ENCODE measurements around the gene SFSWAP. TPM values are rescaled to one million over a fixed set of nuclear protein-coding genes. Genes with fewer than 3 reads are reported as not detected.

The SFSWAP gene
- total and polyA plus RNA-seq, 2 experiments from 2014 or later, result 21.4 to 25.1 TPM

DNA sequence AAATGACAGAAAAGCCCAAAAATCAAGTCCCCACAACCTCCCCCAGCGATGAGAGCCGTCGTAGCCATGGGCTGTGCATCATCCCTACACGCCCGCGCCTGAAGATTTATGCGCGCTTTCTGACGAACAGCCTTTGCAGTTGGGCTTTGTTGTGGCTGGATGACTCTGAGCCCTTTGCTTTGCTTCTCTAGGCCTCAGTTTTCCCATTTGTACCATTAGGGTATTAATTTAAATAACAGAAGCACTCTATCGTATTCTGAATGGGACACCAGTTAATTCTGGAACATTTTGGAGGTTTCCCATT is 24.2 kb downstream of the SFSWAP start:
- H3K27me3 ChIP-seq, result no peaks in the 10 kb centered on the region
- no peaks in the 10 kb centered on the region for H3K79me2 ChIP-seq
- H3K4me1 ChIP-seq (ENCODE audit: insufficient read depth), result no peaks in the 10 kb centered on the region
- TF ChIP-seq, protein P1, sequence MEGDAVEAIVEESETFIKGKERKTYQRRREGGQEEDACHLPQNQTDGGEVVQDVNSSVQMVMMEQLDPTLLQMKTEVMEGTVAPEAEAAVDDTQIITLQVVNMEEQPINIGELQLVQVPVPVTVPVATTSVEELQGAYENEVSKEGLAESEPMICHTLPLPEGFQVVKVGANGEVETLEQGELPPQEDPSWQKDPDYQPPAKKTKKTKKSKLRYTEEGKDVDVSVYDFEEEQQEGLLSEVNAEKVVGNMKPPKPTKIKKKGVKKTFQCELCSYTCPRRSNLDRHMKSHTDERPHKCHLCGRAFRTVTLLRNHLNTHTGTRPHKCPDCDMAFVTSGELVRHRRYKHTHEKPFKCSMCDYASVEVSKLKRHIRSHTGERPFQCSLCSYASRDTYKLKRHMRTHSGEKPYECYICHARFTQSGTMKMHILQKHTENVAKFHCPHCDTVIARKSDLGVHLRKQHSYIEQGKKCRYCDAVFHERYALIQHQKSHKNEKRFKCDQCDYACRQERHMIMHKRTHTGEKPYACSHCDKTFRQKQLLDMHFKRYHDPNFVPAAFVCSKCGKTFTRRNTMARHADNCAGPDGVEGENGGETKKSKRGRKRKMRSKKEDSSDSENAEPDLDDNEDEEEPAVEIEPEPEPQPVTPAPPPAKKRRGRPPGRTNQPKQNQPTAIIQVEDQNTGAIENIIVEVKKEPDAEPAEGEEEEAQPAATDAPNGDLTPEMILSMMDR (IDR thresholded peaks at IDR 0.05; ENCODE audit: poor library complexity), result no peak
- H2AFZ ChIP-seq, result no peak overlapping the region
- H3K27ac ChIP-seq, result no peak overlapping the region
- no peaks in the 10 kb centered on the region for H4K20me1 ChIP-seq (ENCODE audit: insufficient read depth, poor library complexity, severe bottlenecking)
- 97% methylated on average over 10 of the region's 10 CpGs for WGBS (ENCODE audit: low lambda C conversion rate, missing lambda C conversion rate)
- H3K9me3 ChIP-seq (ENCODE audit: low read depth), result no peaks in the 10 kb centered on the region
- H3K9me2 ChIP-seq (replicated peaks; ENCODE audit: insufficient read depth), result no peaks in the 10 kb centered on the region
- no peak for DNase-seq (ENCODE audit: low spot score)
- no peaks in the 10 kb centered on the region for H3K36me3 ChIP-seq (replicated peaks; ENCODE audit: insufficient read depth, low read depth)
- no peak overlapping the region for H3K4me3 ChIP-seq
- H3K4me2 ChIP-seq, result no peak overlapping the region

DNA sequence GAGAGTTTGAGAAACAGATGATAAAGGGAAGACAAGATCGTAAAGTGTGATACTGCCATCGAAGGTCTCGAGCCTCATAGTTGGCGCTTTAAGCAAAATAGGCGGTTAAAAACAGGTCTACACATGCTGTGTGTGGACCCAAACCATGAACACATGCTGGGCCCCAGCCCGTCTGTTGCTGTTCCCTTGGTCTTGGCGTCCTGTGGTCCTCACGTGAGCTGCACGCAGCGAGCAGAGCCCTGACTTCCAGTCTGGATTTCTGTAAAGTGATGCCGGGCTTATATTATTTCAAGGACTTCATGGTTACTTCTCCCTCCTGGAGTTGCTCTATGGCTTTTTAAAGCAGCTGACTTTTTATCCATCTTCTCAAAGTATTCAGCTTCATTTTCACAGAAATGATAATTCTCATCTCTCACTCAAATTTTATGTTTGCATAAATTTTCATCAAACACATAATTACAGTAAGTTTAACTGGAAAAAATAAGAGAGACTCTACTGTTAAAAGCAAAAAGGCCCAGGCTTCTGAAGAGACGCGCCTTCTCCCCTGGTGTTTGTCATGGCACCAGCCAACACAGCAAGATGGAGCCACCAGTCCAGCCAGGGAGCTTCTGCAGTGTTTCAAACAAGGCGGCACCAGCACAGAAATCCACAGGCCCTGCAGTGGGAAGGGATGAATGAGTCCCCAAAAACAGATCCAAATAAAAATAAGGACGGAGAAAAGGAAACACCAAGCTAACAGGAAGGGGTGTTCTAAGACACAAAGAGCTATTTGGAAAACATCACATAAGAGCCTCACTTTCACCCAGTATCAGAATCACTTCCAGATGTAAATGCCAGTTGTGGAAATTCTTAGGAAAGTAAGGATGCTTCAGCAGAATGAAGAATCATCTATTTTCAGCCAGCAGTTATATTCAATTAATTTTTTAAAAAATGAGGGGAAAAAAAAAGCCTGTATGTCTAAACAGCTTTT is 24.9 kb downstream of the SFSWAP start:
- Histone ChIP-seq H3K4me1 (ENCODE audit: insufficient read depth) (no peaks in the 10 kb centered on the region), H3K79me2 (no peaks in the 10 kb centered on the region), H3K27me3 (no peaks in the 10 kb centered on the region), H2AFZ (no peak overlapping the region), H3K9me2 (replicated peaks; ENCODE audit: insufficient read depth) (no peaks in the 10 kb centered on the region), H3K4me3 (no peak overlapping the region), H3K9me3 (ENCODE audit: low read depth) (no peaks in the 10 kb centered on the region), H3K36me3 (replicated peaks; ENCODE audit: insufficient read depth, low read depth) (no peaks in the 10 kb centered on the region), H3K27ac (no peak overlapping the region), H4K20me1 (ENCODE audit: insufficient read depth, poor library complexity, severe bottlenecking) (no peaks in the 10 kb centered on the region), H3K4me2 (no peak overlapping the region)
- 96% methylated on average over 15 of the region's 15 CpGs for WGBS (ENCODE audit: low lambda C conversion rate, missing lambda C conversion rate)
- TF ChIP-seq EZH2 (IDR thresholded peaks at IDR 0.05; ENCODE audit: borderline replicate concordance), result no peak
- no peak for TF ChIP-seq EZH2phosphoT487 (IDR thresholded peaks at IDR 0.05; ENCODE audit: low read depth, severe bottlenecking, unreplicated experiment)
- TF ChIP-seq, protein P1 (IDR thresholded peaks at IDR 0.05; ENCODE audit: poor library complexity), result no peak
- no peak for DNase-seq (ENCODE audit: low spot score)

DNA sequence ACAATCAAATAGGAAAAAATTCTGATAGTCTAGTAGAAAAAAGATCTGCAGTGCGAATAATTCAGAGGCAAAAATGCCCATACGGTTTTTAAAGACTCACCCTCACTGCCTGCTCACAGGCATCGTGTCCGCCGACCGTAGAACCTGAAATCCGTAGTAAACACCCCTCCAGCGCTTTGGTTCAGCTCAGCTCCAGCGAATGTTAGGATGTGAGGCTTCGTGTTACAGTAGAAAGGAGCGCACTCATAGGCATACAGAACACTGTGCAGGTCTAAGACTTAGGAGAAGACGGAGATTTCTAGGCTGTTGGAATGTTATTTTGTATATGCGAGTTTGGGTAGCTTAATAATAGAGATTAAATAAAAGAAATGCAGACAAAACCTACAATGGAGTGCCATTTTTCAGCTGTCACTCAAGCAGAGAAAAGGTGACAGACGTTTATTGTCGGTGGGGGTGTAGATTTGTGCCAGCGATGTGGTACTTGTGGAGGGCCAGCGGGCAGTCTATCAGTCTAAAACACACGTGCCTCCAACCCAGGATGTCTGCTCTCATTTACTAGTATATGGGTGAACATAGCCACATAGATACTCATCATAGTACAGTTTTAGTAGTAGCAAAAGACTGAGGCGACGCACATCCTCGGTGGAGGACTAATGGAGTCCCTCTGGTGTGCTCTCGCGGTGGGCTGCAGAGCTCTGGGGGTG is 25.7 kb downstream of the SFSWAP start:
- Histone ChIP-seq H2AFZ (no peak overlapping the region), H3K9me2 (replicated peaks; ENCODE audit: insufficient read depth) (no peaks in the 10 kb centered on the region), H3K36me3 (replicated peaks; ENCODE audit: insufficient read depth, low read depth) (no peaks in the 10 kb centered on the region), H4K20me1 (ENCODE audit: insufficient read depth, poor library complexity, severe bottlenecking) (no peaks in the 10 kb centered on the region), H3K4me3 (no peak overlapping the region), H3K27ac (peak overlapping the region; percentile 53), H3K9me3 (ENCODE audit: low read depth) (no peaks in the 10 kb centered on the region), H3K4me1 (ENCODE audit: insufficient read depth) (no peaks in the 10 kb centered on the region), H3K27me3 (no peaks in the 10 kb centered on the region), H3K79me2 (no peaks in the 10 kb centered on the region), H3K4me2 (no peak overlapping the region)
- TF ChIP-seq EZH2 (IDR thresholded peaks at IDR 0.05; ENCODE audit: borderline replicate concordance) (no peak), EZH2phosphoT487 (IDR thresholded peaks at IDR 0.05; ENCODE audit: low read depth, severe bottlenecking, unreplicated experiment) (no peak)
- TF ChIP-seq, protein P1 (IDR thresholded peaks at IDR 0.05; ENCODE audit: poor library complexity), result no peak
- no peak for DNase-seq (ENCODE audit: low spot score)
- 93% methylated on average over 23 of the region's 23 CpGs for WGBS (ENCODE audit: low lambda C conversion rate, missing lambda C conversion rate)

Measured in hepatocyte (in vitro differentiated cells).